Naive B cell (primary cell): ENCODE results near the gene SHC1. TPM values are rescaled to one million over a fixed set of nuclear protein-coding genes. Genes with fewer than 3 reads are reported as not detected.
"Not testable (repeated sequence)": the region's sequence is repeated elsewhere in the genome, so short reads cannot be mapped to it uniquely, and the experiment has no call there.

Experiments
- ATAC-seq, 2 donors: fragments of 150-1000 bp; cut with Tn5 transposase; 2 replicates each; pipeline ENCODE4 v1.10.0; 2021; ENCODE audit warnings: low read depth in 2 of 2, mild to moderate bottlenecking in 2 of 2, moderate library complexity in 2 of 2
- DNase-seq: peaks from one replicate; pipeline ENCODE4 v3.0.0; 2022
- H3K27ac Mint-ChIP-seq, 6 donors: one replicate each; pipeline ENCODE4 v1.8.0; 2020 to 2022; ENCODE audit warnings: mild to moderate bottlenecking in 6 of 6, mixed read lengths in 6 of 6, moderate library complexity in 5 of 6, inconsistent platforms in 2 of 6
- H3K27me3 Mint-ChIP-seq, 3 donors: one replicate each; pipeline ENCODE4 v1.8.0; 2021 to 2022; ENCODE audit warnings: mixed read lengths in 3 of 3, mild to moderate bottlenecking in 1 of 3
- H3K36me3 Mint-ChIP-seq, 2 donors: one replicate each; pipeline ENCODE4 v1.8.0; 2020 to 2022; ENCODE audit warnings: mixed read lengths in 2 of 2, inconsistent platforms in 1 of 2, mild to moderate bottlenecking in 1 of 2
- H3K4me1 Mint-ChIP-seq, 3 donors: one replicate each; pipeline ENCODE4 v1.8.0; 2020 to 2022; ENCODE audit warnings: mixed read lengths in 3 of 3, inconsistent platforms in 1 of 3, mild to moderate bottlenecking in 1 of 3, moderate library complexity in 1 of 3
- H3K4me3 Mint-ChIP-seq, 8 donors: one replicate each; pipeline ENCODE4 v1.8.0; 2020 to 2022; ENCODE audit warnings: mild to moderate bottlenecking in 8 of 8, mixed read lengths in 8 of 8, moderate library complexity in 8 of 8, inconsistent platforms in 2 of 8
- H3K9me3 Mint-ChIP-seq, 7 donors: one replicate each; pipeline ENCODE4 v1.8.0; 2020 to 2022; ENCODE audit warnings: mixed read lengths in 7 of 7, mild to moderate bottlenecking in 5 of 7, inconsistent platforms in 2 of 7, moderate library complexity in 1 of 7
- polyA plus RNA-seq, 6 donors: library from polyadenylated mRNA; unstranded; fragments of 300-500 nt; fragmentation: Illumina TruSeq; gene quantifications; one replicate each; pipeline ENCODE4 v1.2.3, GENCODE V29; 2021; ENCODE audit warnings: low read depth in 6 of 6

The SHC1 gene
- polyA plus RNA-seq, 6 donors from 2014 or later, result 23.3 to 34.0 (median 26.3) TPM

GRCh38 chr1:154996966-154997701 is 26.6 kb upstream of the SHC1 start:
- ATAC-seq, result no peak
- no peak for DNase-seq
- H3K36me3 Mint-ChIP-seq, result no peaks in the 10 kb centered on the region
- H3K27me3 Mint-ChIP-seq, result no peaks in the 10 kb centered on the region
- peak overlapping the region in 3 of 8 donors; percentile 12 to 47 (median 33) for H3K4me3 Mint-ChIP-seq
- H3K9me3 Mint-ChIP-seq, result no peaks in the 10 kb centered on the region
- peaks cover 23 to 54% (median 25%) of the 10 kb centered on the region in 3 donors for H3K4me1 Mint-ChIP-seq
- peak overlapping the region in 1 of 6 donors; percentile 69 for H3K27ac Mint-ChIP-seq

GRCh38 chr1:154995301-154995983 is 24.9 kb upstream of the SHC1 start:
- not testable (repeated sequence) for ATAC-seq, H3K27me3 Mint-ChIP-seq, DNase-seq, H3K9me3 Mint-ChIP-seq, H3K27ac Mint-ChIP-seq, H3K36me3 Mint-ChIP-seq
- Mint-ChIP-seq H3K4me1 (peaks cover 23 to 50% (median 25%) of the 10 kb centered on the region in 3 donors), H3K4me3 (peak overlapping the region in 1 of 8 donors; percentile 61)

- no peak for ATAC-seq
- no peak overlapping the region for H3K27ac Mint-ChIP-seq
Measured at GRCh38 chr1:154994591-154994990, 24.0 kb upstream of the SHC1 start.

GRCh38 chr1:154994269-154994587 is 23.7 kb upstream of the SHC1 start:
- H3K27me3 Mint-ChIP-seq, result no peaks in the 10 kb centered on the region
- no peaks in the 10 kb centered on the region for H3K9me3 Mint-ChIP-seq
- DNase-seq, result no peak
- no peaks in the 10 kb centered on the region for H3K36me3 Mint-ChIP-seq
- ATAC-seq, result no peak
- no peak overlapping the region for H3K4me3 Mint-ChIP-seq
- peak overlapping the region in 1 of 6 donors; percentile 30 for H3K27ac Mint-ChIP-seq
- H3K4me1 Mint-ChIP-seq, result peaks cover 20 to 49% (median 23%) of the 10 kb centered on the region in 3 donors

More at GRCh38 chr1:154994591-154994990, 24.0 kb upstream of the SHC1 start:
- DNase-seq, result no peak
- no peak overlapping the region for H3K4me3 Mint-ChIP-seq
- no peaks in the 10 kb centered on the region for H3K9me3 Mint-ChIP-seq
- H3K27me3 Mint-ChIP-seq, result no peaks in the 10 kb centered on the region
- H3K36me3 Mint-ChIP-seq, result no peaks in the 10 kb centered on the region
- peaks cover 18 to 47% (median 22%) of the 10 kb centered on the region in 3 donors for H3K4me1 Mint-ChIP-seq

GRCh38 chr1:154993572-154994268 is 23.2 kb upstream of the SHC1 start, which contains the start of gene LENEP:
Gene LENEP (plus strand): TSS chr1:154993586. CDS start chr1:154993608, 22 bp downstream.
- Mint-ChIP-seq H3K36me3 (no peaks in the 10 kb centered on the region), H3K27ac (peak within 1 kb of the TSS in 2 of 6 donors; percentile 15 to 30), H3K27me3 (no peaks in the 10 kb centered on the region), H3K4me3 (no peak within 1 kb of the TSS), H3K4me1 (peaks cover 20 to 49% (median 23%) of the 10 kb centered on the region in 3 donors), H3K9me3 (no peaks in the 10 kb centered on the region)
- DNase-seq (no peak), ATAC-seq (no peak)

GRCh38 chr1:154992721-154993571 is 22.4 kb upstream of the SHC1 start:
- DNase-seq (no peak), ATAC-seq (no peak)
- H3K36me3 Mint-ChIP-seq, result no peaks in the 10 kb centered on the region
- H3K27ac Mint-ChIP-seq, result peak overlapping the region in 1 of 6 donors; percentile 15
- H3K9me3 Mint-ChIP-seq, result no peaks in the 10 kb centered on the region
- peaks cover 19 to 43% (median 21%) of the 10 kb centered on the region in 3 donors for H3K4me1 Mint-ChIP-seq
- H3K27me3 Mint-ChIP-seq, result no peaks in the 10 kb centered on the region
- H3K4me3 Mint-ChIP-seq, result no peak overlapping the region

GRCh38 chr1:154990276-154990675 is 19.7 kb upstream of the SHC1 start:
- H3K9me3 Mint-ChIP-seq, result no peaks in the 10 kb centered on the region
- no peaks in the 10 kb centered on the region for H3K27me3 Mint-ChIP-seq

GRCh38 chr1:154989195-154989860 is 18.8 kb upstream of the SHC1 start:
- Mint-ChIP-seq H3K27me3 (no peaks in the 10 kb centered on the region), H3K4me3 (no peak overlapping the region), H3K27ac (no peak overlapping the region), H3K36me3 (no peaks in the 10 kb centered on the region), H3K9me3 (no peaks in the 10 kb centered on the region), H3K4me1 (peaks cover 13 to 21% (median 13%) of the 10 kb centered on the region in 3 donors)
- ATAC-seq (no peak), DNase-seq (no peak)

More at GRCh38 chr1:154990276-154990675, 19.7 kb upstream of the SHC1 start:
- H3K36me3 Mint-ChIP-seq, result no peaks in the 10 kb centered on the region
- peaks cover 13 to 28% (median 20%) of the 10 kb centered on the region in 3 donors for H3K4me1 Mint-ChIP-seq
- DNase-seq (no peak), ATAC-seq (no peak)
- no peak overlapping the region for H3K4me3 Mint-ChIP-seq
- no peak overlapping the region for H3K27ac Mint-ChIP-seq

- no peak overlapping the region for H3K27ac Mint-ChIP-seq
- DNase-seq (no peak), ATAC-seq (no peak)
- no peaks in the 10 kb centered on the region for H3K27me3 Mint-ChIP-seq
- peak overlapping the region in 1 of 8 donors; percentile 42 for H3K4me3 Mint-ChIP-seq
- no peaks in the 10 kb centered on the region for H3K9me3 Mint-ChIP-seq
- H3K36me3 Mint-ChIP-seq, result no peaks in the 10 kb centered on the region
- peaks cover 18 to 22% (median 20%) of the 10 kb centered on the region in 3 donors for H3K4me1 Mint-ChIP-seq
Measured at GRCh38 chr1:154988058-154988954, 17.8 kb upstream of the SHC1 start.

GRCh38 chr1:154987326-154987725 is 16.8 kb upstream of the SHC1 start:
- H3K27ac Mint-ChIP-seq, result no peak overlapping the region
- no peaks in the 10 kb centered on the region for H3K27me3 Mint-ChIP-seq
- no peaks in the 10 kb centered on the region for H3K9me3 Mint-ChIP-seq
- peak overlapping the region in 1 of 8 donors; percentile 7 for H3K4me3 Mint-ChIP-seq
- H3K36me3 Mint-ChIP-seq, result no peaks in the 10 kb centered on the region
- ATAC-seq, result no peak
- H3K4me1 Mint-ChIP-seq, result peaks cover 18 to 22% (median 20%) of the 10 kb centered on the region in 3 donors
- DNase-seq, result no peak

- not testable (repeated sequence) for ATAC-seq, H3K9me3 Mint-ChIP-seq
Measured at GRCh38 chr1:154986736-154987135, 16.2 kb upstream of the SHC1 start.

More at GRCh38 chr1:154986736-154987135, 16.2 kb upstream of the SHC1 start:
- Mint-ChIP-seq H3K4me3 (peak overlapping the region in 1 of 8 donors; percentile 7), H3K27ac (peak overlapping the region in 1 of 6 donors; percentile 6), H3K4me1 (peaks cover 18 to 22% (median 20%) of the 10 kb centered on the region in 3 donors)
- not testable (repeated sequence) for H3K27me3 Mint-ChIP-seq, H3K36me3 Mint-ChIP-seq, DNase-seq
